H9 (cell line): ENCODE measurements around the gene IL1R2. TPM values are rescaled to one million over a fixed set of nuclear protein-coding genes. Genes with fewer than 3 reads are reported as not detected.

ENCODE experiments used
- DNase-seq: peaks from one replicate; pipeline ENCODE4 v3.0.0-alpha.2; 2017
- H2AFZ ChIP-seq: one replicate; pipeline ENCODE4 v1.6.1; 2013; ENCODE audit warnings: mild to moderate bottlenecking, low read length, control low read depth, moderate library complexity
- H2AK5ac ChIP-seq: 2 replicates; pipeline ENCODE4 v1.6.1; 2013; ENCODE audit warnings: low read length, control low read depth, mixed read lengths; ENCODE audit not compliant: insufficient read length
- H2BK120ac ChIP-seq: one replicate; pipeline ENCODE4 v1.6.1; 2013; ENCODE audit warnings: low read depth, mild to moderate bottlenecking, low read length, control low read depth, inconsistent platforms; ENCODE audit not compliant: poor library complexity, severe bottlenecking
- H2BK12ac ChIP-seq: 2 replicates; pipeline ENCODE4 v1.6.1; 2013; ENCODE audit warnings: low read length, control low read depth, mixed read lengths, low read depth; ENCODE audit not compliant: insufficient read length
- H2BK15ac ChIP-seq: 2 replicates; pipeline ENCODE4 v1.6.1; 2013; ENCODE audit warnings: low read depth, low read length, control low read depth
- H2BK20ac ChIP-seq: one replicate; pipeline ENCODE4 v1.6.1; 2013; ENCODE audit warnings: low read depth, mild to moderate bottlenecking, low read length, control low read depth, inconsistent platforms; ENCODE audit not compliant: poor library complexity, severe bottlenecking
- H2BK5ac ChIP-seq: 2 replicates; pipeline ENCODE4 v1.6.1; 2013; ENCODE audit warnings: low read length, control low read depth, mixed read lengths; ENCODE audit not compliant: insufficient read length
- H3K14ac ChIP-seq: 2 replicates; pipeline ENCODE4 v1.6.1; 2013; ENCODE audit warnings: low read length, control low read depth; ENCODE audit not compliant: insufficient read depth
- H3K18ac ChIP-seq: 2 replicates; pipeline ENCODE4 v1.6.1; 2013; ENCODE audit warnings: low read depth, mild to moderate bottlenecking, mixed read lengths, low read length, control low read depth; ENCODE audit not compliant: insufficient read length
- H3K23ac ChIP-seq: 2 replicates; pipeline ENCODE4 v1.6.1; 2013; ENCODE audit warnings: low read length, control low read depth, mixed read lengths, low read depth; ENCODE audit not compliant: insufficient read length
- H3K23me2 ChIP-seq: 2 replicates; pipeline ENCODE4 v1.6.1; 2013; ENCODE audit warnings: low read depth, mild to moderate bottlenecking, mixed read lengths, low read length, control low read depth; ENCODE audit not compliant: insufficient read length, poor library complexity, severe bottlenecking
- H3K27ac ChIP-seq: 2 replicates; pipeline ENCODE4 v1.5.1; 2013; ENCODE audit warnings: low read length, control low read depth, mixed read lengths, low read depth; ENCODE audit not compliant: insufficient read length
- H3K27me3 ChIP-seq: 2 replicates; pipeline ENCODE4 v1.6.1; 2013; ENCODE audit warnings: low read length, control low read depth, inconsistent platforms; ENCODE audit not compliant: insufficient read depth
- H3K4ac ChIP-seq: 2 replicates; pipeline ENCODE4 v1.6.1; 2013; ENCODE audit warnings: low read depth, mild to moderate bottlenecking, control low read depth, inconsistent platforms, low read length, moderate library complexity
- H3K4me1 ChIP-seq: 2 replicates; pipeline ENCODE4 v1.6.1; 2013; ENCODE audit warnings: low read length, control low read depth, inconsistent platforms; ENCODE audit not compliant: insufficient read depth
- H3K4me2 ChIP-seq: 2 replicates; pipeline ENCODE4 v1.6.1; 2013; ENCODE audit warnings: low read length, control low read depth, mixed read lengths; ENCODE audit not compliant: insufficient read length, insufficient read depth
- H3K56ac ChIP-seq: 2 replicates; pipeline ENCODE4 v1.6.1; 2013; ENCODE audit warnings: low read depth, mild to moderate bottlenecking, mixed read lengths, low read length, control low read depth; ENCODE audit not compliant: insufficient read length
- H3K79me1 ChIP-seq: 2 replicates; pipeline ENCODE4 v1.6.1; 2013; ENCODE audit warnings: low read depth, mild to moderate bottlenecking, moderate library complexity, low read length, control low read depth, inconsistent platforms; ENCODE audit not compliant: insufficient read depth, poor library complexity, severe bottlenecking
- H3K79me2 ChIP-seq: 2 replicates; pipeline ENCODE4 v1.6.1; 2013; ENCODE audit warnings: low read length, control low read depth, inconsistent platforms; ENCODE audit not compliant: insufficient read depth
- H3K9ac ChIP-seq: 2 replicates; pipeline ENCODE4 v1.6.1; 2013; ENCODE audit warnings: low read length, control low read depth, mixed read lengths; ENCODE audit not compliant: insufficient read length; ENCODE audit errors: extremely low read depth
- H3K9me3 ChIP-seq: one replicate; pipeline ENCODE4 v1.6.1; 2013; ENCODE audit warnings: low read depth, low read length, inconsistent platforms; ENCODE audit not compliant: control insufficient read depth
- H3T11ph ChIP-seq: one replicate; pipeline ENCODE4 v1.6.1; 2013; ENCODE audit warnings: mild to moderate bottlenecking, low read length, control low read depth, inconsistent platforms
- H4K20me1 ChIP-seq: one replicate; pipeline ENCODE4 v1.6.1; 2013; ENCODE audit not compliant: control insufficient read depth, insufficient read length, insufficient read depth
- H4K5ac ChIP-seq: 2 replicates; pipeline ENCODE4 v1.6.1; 2013; ENCODE audit warnings: low read depth, mild to moderate bottlenecking, mixed read lengths, low read length, control low read depth; ENCODE audit not compliant: insufficient read length
- H4K8ac ChIP-seq: replicated peaks from 2 replicates; pipeline ENCODE4 v1.6.1; 2013; ENCODE audit warnings: low read length, control low read depth, mixed read lengths, low read depth; ENCODE audit not compliant: insufficient read length
- H4K91ac ChIP-seq: 2 replicates; pipeline ENCODE4 v1.6.1; 2013; ENCODE audit warnings: low read depth, mild to moderate bottlenecking, moderate library complexity, mixed read lengths, low read length, control low read depth; ENCODE audit not compliant: insufficient read length
- H3K27ac Mint-ChIP-seq, 3 experiments: 2 replicates in 2 of 3; 3 replicates in 1 of 3; pipeline ENCODE4 v1.8.0; 2020 to 2021; ENCODE audit warnings: mixed read lengths in 3 of 3, mild to moderate bottlenecking in 1 of 3, moderate library complexity in 1 of 3
- H3K27me3 Mint-ChIP-seq: 2 replicates; pipeline ENCODE4 v1.8.0; 2021; ENCODE audit warnings: low read depth, mild to moderate bottlenecking, moderate library complexity, mixed read lengths
- H3K36me3 Mint-ChIP-seq, 3 experiments: 2 replicates in 2 of 3; 3 replicates in 1 of 3; pipeline ENCODE4 v1.8.0; 2020 to 2021; ENCODE audit warnings: low read depth in 3 of 3, mixed read lengths in 3 of 3; ENCODE audit not compliant: insufficient read depth in 1 of 3
- H3K4me1 Mint-ChIP-seq, 2 experiments: 2 replicates each; pipeline ENCODE4 v1.8.0; 2020; ENCODE audit warnings: mixed read lengths in 2 of 2
- H3K4me3 Mint-ChIP-seq, 2 experiments: 2 replicates in 1 of 2; 3 replicates in 1 of 2; pipeline ENCODE4 v1.8.0; 2020 to 2021; ENCODE audit warnings: mild to moderate bottlenecking in 2 of 2, mixed read lengths in 2 of 2, moderate library complexity in 1 of 2
- H3K9me3 Mint-ChIP-seq, 2 experiments: 2 replicates in 1 of 2; 3 replicates in 1 of 2; pipeline ENCODE4 v1.8.0; 2020; ENCODE audit warnings: mild to moderate bottlenecking in 2 of 2, mixed read lengths in 2 of 2, moderate library complexity in 1 of 2
- CTCF ChIP-seq: fragments of 200-600 bp; sonication (generic); conservative IDR thresholded peaks from 3 replicates; pipeline ENCODE4 v1.8.0; 2021; ENCODE audit warnings: antibody characterized with exemption, mild to moderate bottlenecking
- WGBS: extraction: QIAGEN DNeasy Blood & Tissue Kit; methylation state at CpG from one replicate; pipeline ENCODE4 v1.1.7; 2013; ENCODE audit warnings: missing lambda C conversion rate, low lambda C conversion rate, mixed read lengths; ENCODE audit not compliant: insufficient read length; ENCODE audit errors: extremely low coverage; 5-methylcytosine and 5-hydroxymethylcytosine counted together
- total RNA-seq: library from RNA; stranded (reverse); gene quantifications from 2 replicates; pipeline ENCODE4 v1.2.1, GENCODE V29; 2021

IL1R2 gene
- total RNA-seq, 1 experiment from 2014 or later = not detected

GRCh38 chr2:102032368-102033030, 40.7 kb downstream of the IL1R2 start:
- no peak overlapping the region for H3K4me2 ChIP-seq
- no peak overlapping the region for H2BK20ac ChIP-seq

More at GRCh38 chr2:102032368-102033030, 40.7 kb downstream of the IL1R2 start:
- no peaks in the 10 kb centered on the region for H3K23me2 ChIP-seq
- no peak overlapping the region for H2AK5ac ChIP-seq
- H4K8ac ChIP-seq = no peak overlapping the region
- no peaks in the 10 kb centered on the region for H3K79me1 ChIP-seq
- no peak overlapping the region for H3K23ac ChIP-seq
- Mint-ChIP-seq H3K4me3 (no peak overlapping the region), H3K27me3 (peaks cover 5% of the 10 kb centered on the region), H3K27ac (no peak overlapping the region), H3K36me3 (no peaks in the 10 kb centered on the region; a peak in 1 of 7 replicates), H3K9me3 (peaks cover 0 to 7% of the 10 kb centered on the region in 2 experiments; a peak in 2 of 5 replicates), H3K4me1 (peaks cover 17 to 18% of the 10 kb centered on the region in 2 experiments)
- no peak overlapping the region for H3T11ph ChIP-seq
- H2BK12ac ChIP-seq = no peak overlapping the region
- no peak overlapping the region for H2BK15ac ChIP-seq
- TF ChIP-seq CTCF = no peak
- H3K9me3 ChIP-seq = no peaks in the 10 kb centered on the region
- no peak overlapping the region for H3K4ac ChIP-seq
- H3K27ac ChIP-seq = no peak overlapping the region
- H3K9ac ChIP-seq = no peak overlapping the region
- H2AFZ ChIP-seq = no peak overlapping the region
- WGBS = no CpG with 5 or more reads among the region's 2 CpGs
- H2BK5ac ChIP-seq = no peak overlapping the region
- no peak overlapping the region for H3K56ac ChIP-seq
- H3K4me1 ChIP-seq = 0 out of 2 replicates have a peak, but pooled peaks cover 3% of the 10 kb centered on the region
- H3K79me2 ChIP-seq = no peaks in the 10 kb centered on the region
- H4K91ac ChIP-seq = no peak overlapping the region
- H4K20me1 ChIP-seq = no peaks in the 10 kb centered on the region
- no peak overlapping the region for H2BK120ac ChIP-seq
- no peak overlapping the region for H4K5ac ChIP-seq
- no peak for DNase-seq
- H3K14ac ChIP-seq = no peak overlapping the region
- H3K18ac ChIP-seq = no peak overlapping the region
- no peaks in the 10 kb centered on the region for H3K27me3 ChIP-seq
